T47D (cell line): ENCODE data around the gene TMEM260.
"Not testable (repeated sequence)": the region's sequence is repeated elsewhere in the genome, so short reads cannot be mapped to it uniquely, and the experiment has no call there.

Experiments used
- DNase-seq, 2 experiments: peaks; one replicate each; pipeline versions ENCODE4 v3.0.0 to v3.0.0-alpha.2; 2011 to 2012; ENCODE audit warnings: low read depth in 1 of 2, low spot score in 1 of 2
- JUND ChIP-seq: IDR thresholded peaks from 2 replicates; pipeline ENCODE4 v1.6.1; 2012; ENCODE audit warnings: low read depth
- in situ Hi-C: cut with HindIII; loops from 2 replicates; pipeline ENCODE4 v1.10.0; 2016; ENCODE audit warnings: low sequenced_read_pairs, low pct_unique_long_range_greater_than_20kb

TMEM260 gene

GRCh38 chr14:56661478-56661877, 81.9 kb downstream of the TMEM260 start:
- no peak for TF ChIP-seq JUND
- DNase-seq: no peak
- in situ Hi-C loops: no loop called here

- in situ Hi-C loops: no loop called here
- no peak for DNase-seq
- no peak for TF ChIP-seq JUND
Observed at GRCh38 chr14:56664811-56665421, 85.3 kb downstream of the TMEM260 start.

- in situ Hi-C loops: no loop called here
Observed at GRCh38 chr14:56666294-56666693, 86.7 kb downstream of the TMEM260 start.

GRCh38 chr14:56666716-56667115, 87.1 kb downstream of the TMEM260 start:
- TF ChIP-seq JUND: no peak
- no peak for DNase-seq
- in situ Hi-C loops: no loop called here

More at GRCh38 chr14:56666294-56666693, 86.7 kb downstream of the TMEM260 start:
- DNase-seq: no peak
- TF ChIP-seq JUND: no peak

- DNase-seq, in situ Hi-C loops: not testable (repeated sequence)
Observed at GRCh38 chr14:56667290-56667689, 87.7 kb downstream of the TMEM260 start.

GRCh38 chr14:56676042-56676441, 96.4 kb downstream of the TMEM260 start:
- DNase-seq: peak in 1 of 2 experiments; percentile 49
- in situ Hi-C loops: no loop called here
- no peak for TF ChIP-seq JUND

- TF ChIP-seq JUND: no peak
- DNase-seq: no peak
- in situ Hi-C loops: no loop called here
Observed at GRCh38 chr14:56678838-56679237, 99.2 kb downstream of the TMEM260 start.

- in situ Hi-C loops: no loop called here
- no peak for TF ChIP-seq JUND
- DNase-seq: peak in 1 of 2 experiments; percentile 40
Observed at GRCh38 chr14:56686416-56686815, 106.8 kb downstream of the TMEM260 start.

- DNase-seq: no peak
- in situ Hi-C loops: no loop called here
- no peak for TF ChIP-seq JUND
Observed at GRCh38 chr14:56687123-56687522, 107.5 kb downstream of the TMEM260 start.

- no peak for DNase-seq
- in situ Hi-C loops: no loop called here
- TF ChIP-seq JUND: no peak
Observed at GRCh38 chr14:56694609-56695008, 115.0 kb downstream of the TMEM260 start.

- DNase-seq, in situ Hi-C loops: not testable (repeated sequence)
Observed at GRCh38 chr14:56695216-56695615, 115.6 kb downstream of the TMEM260 start.
